ENCODE measurements around the gene PRL.

PRL gene

GRCh38 chr6:22296936-22297335, at the start of gene PRL:
Gene PRL, minus strand, starts transcription at chr6:22297036. Its CDS starts 54 bp downstream, at chr6:22296982.
- no peak for DNase-seq

- DNase-seq = no peak
Measured at GRCh38 chr6:22343864-22344263, 47.0 kb upstream of the PRL start.

GRCh38 chr6:22334778-22335177, 37.9 kb upstream of the PRL start:
- DNase-seq = no peak

GRCh38 chr6:22333802-22334201, 37.0 kb upstream of the PRL start:
- DNase-seq = no peak

- no peak for DNase-seq
Measured at GRCh38 chr6:22332711-22333110, 35.9 kb upstream of the PRL start.

GRCh38 chr6:22332216-22332615, 35.4 kb upstream of the PRL start:
- DNase-seq = no peak

- no peak for DNase-seq
Measured at GRCh38 chr6:22330941-22331340, 34.1 kb upstream of the PRL start.

GRCh38 chr6:22328474-22328873, 31.6 kb upstream of the PRL start:
- DNase-seq = no peak

- no peak for DNase-seq
Measured at GRCh38 chr6:22327881-22328280, 31.0 kb upstream of the PRL start.

- no peak for DNase-seq
Measured at GRCh38 chr6:22326500-22326899, 29.7 kb upstream of the PRL start.

- DNase-seq = no peak
Measured at GRCh38 chr6:22325481-22325880, 28.6 kb upstream of the PRL start.

- DNase-seq = no peak
Measured at GRCh38 chr6:22323848-22324247, 27.0 kb upstream of the PRL start.

- no peak for DNase-seq
Measured at GRCh38 chr6:22322103-22323030, 25.5 kb upstream of the PRL start.

- DNase-seq = no peak
Measured at GRCh38 chr6:22320750-22321149, 23.9 kb upstream of the PRL start.

- no peak for DNase-seq
Measured at GRCh38 chr6:22318404-22318803, 21.6 kb upstream of the PRL start.

GRCh38 chr6:22313796-22314195, 17.0 kb upstream of the PRL start:
- DNase-seq = no peak

- DNase-seq = no peak
Measured at GRCh38 chr6:22308939-22309338, 12.1 kb upstream of the PRL start.

GRCh38 chr6:22306741-22307466, 10.1 kb upstream of the PRL start:
- DNase-seq = no peak

- DNase-seq = no peak
Measured at GRCh38 chr6:22302838-22303237, 6.0 kb upstream of the PRL start.

GRCh38 chr6:22300273-22300998, 3.6 kb upstream of the PRL start:
- DNase-seq = no peak

- DNase-seq = no peak
Measured at GRCh38 chr6:22298475-22298890, 1.6 kb upstream of the PRL start.

- DNase-seq = no peak
Measured at GRCh38 chr6:22296067-22296466, 769 bp downstream of the PRL start.

- no peak for DNase-seq
Measured at GRCh38 chr6:22295145-22295544, 1.7 kb downstream of the PRL start.
